GM12872 (cell line): ENCODE results near the gene OAS2.

Experiments used
- TF ChIP-seq, protein P1 (sequence below): IDR thresholded peaks from 3 replicates; pipeline ENCODE4 v1.5.1; 2011; ENCODE audit warnings: low read depth, mild to moderate bottlenecking, low read length, moderate library complexity; ENCODE audit not compliant: insufficient read depth

The OAS2 gene

DNA sequence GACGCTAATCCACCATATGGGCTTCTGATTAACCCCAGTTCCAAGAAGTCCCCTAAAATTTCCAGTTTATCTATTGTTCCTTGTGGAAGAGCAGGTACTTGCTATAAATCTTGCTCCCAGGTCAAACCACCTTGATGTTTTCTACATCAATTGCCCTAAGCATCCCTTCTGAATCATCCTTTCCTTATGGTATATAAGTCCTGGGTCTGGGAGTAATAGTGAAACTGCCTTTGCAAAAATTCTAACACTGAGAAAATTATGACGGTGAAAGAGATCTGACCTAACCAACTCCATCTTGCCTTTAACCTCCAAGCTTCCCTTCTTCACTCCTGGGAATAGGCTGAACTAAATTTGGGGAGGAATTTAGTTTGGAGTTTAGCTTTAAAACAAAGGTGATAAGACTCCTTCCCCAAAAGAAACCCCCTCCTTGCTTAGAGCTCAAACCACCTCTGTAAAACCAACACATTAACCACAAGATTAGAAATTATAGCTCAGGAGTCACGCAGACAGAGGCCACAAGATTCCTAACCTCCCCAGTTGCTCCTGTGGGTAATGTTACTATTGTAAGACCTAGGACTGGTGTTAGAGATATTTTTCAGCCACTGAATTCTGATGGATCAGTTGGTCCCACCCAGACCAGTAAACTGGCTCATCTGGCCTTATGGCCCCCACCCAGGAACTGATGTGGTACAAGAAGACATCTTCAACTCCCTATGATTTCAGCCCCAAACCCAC, 44.4 kb downstream of the OAS2 start:
- TF ChIP-seq, protein P1, sequence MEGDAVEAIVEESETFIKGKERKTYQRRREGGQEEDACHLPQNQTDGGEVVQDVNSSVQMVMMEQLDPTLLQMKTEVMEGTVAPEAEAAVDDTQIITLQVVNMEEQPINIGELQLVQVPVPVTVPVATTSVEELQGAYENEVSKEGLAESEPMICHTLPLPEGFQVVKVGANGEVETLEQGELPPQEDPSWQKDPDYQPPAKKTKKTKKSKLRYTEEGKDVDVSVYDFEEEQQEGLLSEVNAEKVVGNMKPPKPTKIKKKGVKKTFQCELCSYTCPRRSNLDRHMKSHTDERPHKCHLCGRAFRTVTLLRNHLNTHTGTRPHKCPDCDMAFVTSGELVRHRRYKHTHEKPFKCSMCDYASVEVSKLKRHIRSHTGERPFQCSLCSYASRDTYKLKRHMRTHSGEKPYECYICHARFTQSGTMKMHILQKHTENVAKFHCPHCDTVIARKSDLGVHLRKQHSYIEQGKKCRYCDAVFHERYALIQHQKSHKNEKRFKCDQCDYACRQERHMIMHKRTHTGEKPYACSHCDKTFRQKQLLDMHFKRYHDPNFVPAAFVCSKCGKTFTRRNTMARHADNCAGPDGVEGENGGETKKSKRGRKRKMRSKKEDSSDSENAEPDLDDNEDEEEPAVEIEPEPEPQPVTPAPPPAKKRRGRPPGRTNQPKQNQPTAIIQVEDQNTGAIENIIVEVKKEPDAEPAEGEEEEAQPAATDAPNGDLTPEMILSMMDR, result no peak

DNA sequence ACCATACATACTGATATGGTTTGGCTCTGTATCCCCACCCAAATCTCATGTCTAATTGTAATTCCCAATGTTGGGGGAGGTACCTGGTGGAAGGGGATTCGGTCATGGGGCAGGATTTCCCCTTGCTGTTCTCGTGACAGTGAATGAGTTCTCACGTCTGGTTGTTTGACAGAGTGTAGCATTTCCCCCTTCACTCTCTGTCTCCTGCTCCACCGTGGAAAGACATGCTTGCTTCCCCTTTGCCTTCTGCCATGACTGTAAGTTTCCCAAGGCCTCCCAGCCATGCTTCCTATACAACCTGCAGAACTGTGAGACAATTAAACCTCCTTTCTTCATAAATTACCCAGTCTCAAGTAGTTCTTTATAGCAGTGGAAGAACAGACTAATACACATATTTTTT, 49.4 kb downstream of the OAS2 start:
- TF ChIP-seq, protein P1, result no peak

DNA sequence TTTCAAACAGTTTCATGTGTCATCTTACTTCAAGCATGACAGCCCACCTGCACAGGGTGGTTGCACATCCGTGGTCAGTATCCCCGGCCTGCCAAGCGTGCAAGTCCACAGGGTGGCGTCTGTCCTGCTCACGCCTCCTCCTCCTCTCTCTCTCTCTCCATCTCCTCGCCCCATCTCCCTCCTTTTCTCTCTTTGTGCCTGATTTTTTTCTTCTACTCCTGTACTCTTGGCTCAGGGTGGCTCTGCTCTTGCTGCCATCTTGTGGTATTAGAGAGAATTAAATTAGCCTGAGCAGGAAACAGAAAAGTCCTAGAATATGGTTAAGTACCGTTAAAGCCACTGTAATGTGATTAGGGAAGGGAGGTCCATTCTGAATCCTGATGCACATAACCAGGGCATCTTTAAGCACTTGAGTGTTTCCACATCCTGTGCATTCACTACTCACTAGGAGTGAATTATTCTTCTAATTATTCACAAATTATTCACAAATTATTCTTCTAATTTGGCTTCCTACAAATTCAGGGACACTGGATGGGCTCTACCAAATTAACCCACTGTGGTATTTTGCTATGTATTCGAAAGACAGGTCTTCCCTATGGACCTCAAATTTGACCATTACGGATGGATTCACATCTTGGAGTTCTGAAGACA, 52.7 kb downstream of the OAS2 start:
- TF ChIP-seq, protein P1, result peak; percentile 64

DNA sequence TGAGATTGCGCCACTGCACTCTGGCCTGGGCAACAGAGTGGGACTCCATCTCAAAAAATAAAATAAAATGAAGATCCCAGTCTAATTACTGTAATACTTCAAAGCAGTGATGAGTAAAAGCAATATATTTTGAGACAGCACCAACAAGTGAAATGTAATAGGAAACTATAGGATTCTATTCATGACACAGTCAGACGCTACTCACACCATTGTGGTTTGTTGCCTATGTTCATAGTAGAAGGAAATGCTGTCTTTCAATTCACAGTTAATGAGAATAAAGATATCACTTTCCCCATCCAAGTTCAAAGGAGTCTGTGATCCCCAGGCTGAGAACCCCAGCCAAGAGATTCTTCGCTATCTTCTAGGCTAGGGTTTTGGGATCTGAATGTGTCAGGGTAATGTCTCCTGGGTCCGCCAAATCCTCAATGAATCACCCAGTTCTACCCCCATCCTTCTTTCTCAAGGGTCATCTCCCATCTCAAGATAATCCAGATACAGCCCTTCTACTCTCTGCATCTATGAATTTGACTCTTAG, 61.7 kb downstream of the OAS2 start:
- TF ChIP-seq, protein P1, result no peak

DNA sequence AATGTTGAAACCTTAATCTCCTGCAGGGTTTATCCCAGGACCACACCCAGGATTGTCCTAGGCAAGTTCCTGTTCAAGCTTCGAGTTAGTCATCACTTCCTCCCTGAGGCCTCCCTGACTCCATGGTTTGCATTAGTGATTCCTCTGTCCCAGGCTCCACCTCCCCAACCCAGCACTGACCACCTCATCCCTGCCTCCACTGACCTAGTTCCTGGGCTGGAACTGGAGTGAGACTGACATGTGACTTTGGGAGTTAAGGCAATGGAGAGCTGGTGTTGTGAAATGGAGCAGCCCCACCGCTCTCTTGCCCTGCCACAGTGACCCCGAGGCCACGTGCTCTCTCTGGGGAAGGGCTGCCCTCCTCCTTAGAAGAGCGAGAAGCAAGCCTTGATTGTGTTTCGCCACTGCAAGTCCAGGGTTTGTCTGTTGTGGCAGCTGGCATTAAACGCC, 62.4 kb downstream of the OAS2 start:
- TF ChIP-seq, protein P1, result no peak

DNA sequence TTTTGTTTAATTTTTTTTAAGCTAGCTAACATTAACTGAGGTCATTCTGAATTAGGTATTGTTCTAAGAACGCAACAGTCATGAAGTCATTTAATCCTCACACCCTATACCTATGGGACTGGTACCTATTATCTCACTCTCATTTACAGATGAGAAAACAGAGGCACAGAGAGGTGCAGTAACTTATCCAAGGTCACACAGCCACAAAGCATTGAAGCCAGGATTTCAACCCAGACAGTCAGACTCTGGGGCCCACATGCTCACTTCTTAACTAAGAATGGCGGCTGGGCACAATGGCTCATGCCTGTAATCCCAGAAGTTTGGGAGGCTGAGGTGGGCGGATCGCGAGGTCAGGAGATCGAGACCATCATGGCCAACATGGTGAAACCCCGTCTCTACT, 63.2 kb downstream of the OAS2 start:
- TF ChIP-seq, protein P1, result no peak

DNA sequence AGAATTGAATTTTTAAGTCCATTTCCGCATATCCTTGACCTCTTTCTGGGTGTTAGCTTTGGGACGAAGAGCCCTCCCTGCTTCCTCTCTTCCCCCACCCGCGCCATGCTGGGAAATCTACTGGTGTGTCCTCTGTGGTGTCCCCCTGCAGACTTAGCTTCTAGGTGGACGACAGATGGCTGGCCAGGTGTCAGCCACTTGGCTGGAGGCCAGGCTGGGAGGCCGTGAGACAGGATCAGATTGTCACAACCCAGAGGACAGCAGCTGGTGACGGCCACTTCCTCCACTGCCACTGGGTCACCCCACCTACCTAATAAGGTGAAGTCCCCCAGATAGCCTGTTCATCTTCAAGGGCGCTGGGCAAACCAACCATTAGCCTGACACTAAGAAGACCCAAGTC, 64.9 kb downstream of the OAS2 start:
- TF ChIP-seq, protein P1, result no peak
